ENCODE data around the gene RGR.
A peak's percentile ranks its signal among the peaks of the same experiment; 100 is the strongest.

The RGR gene

DNA sequence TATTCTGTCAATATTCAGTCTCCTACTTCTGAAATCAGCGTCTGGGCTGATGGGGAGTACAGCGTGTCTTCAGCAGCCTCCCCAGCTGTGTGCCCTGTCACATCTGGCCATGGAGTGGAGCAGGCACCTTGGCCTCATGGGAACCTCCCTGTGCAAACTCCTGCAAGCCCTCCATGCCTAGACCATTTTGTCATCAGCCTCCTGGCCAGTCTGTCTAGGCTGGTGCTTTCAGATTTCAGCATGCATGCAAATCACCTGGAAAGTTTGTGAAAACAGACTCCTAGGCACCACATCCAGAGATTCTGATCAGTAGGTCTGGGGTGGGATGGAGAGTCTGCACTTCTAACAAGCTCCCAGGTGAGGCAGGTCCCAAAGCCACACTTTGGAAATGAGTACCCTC lies 57.4 kb downstream of the RGR start:
- DNase-seq, result no peak

DNA sequence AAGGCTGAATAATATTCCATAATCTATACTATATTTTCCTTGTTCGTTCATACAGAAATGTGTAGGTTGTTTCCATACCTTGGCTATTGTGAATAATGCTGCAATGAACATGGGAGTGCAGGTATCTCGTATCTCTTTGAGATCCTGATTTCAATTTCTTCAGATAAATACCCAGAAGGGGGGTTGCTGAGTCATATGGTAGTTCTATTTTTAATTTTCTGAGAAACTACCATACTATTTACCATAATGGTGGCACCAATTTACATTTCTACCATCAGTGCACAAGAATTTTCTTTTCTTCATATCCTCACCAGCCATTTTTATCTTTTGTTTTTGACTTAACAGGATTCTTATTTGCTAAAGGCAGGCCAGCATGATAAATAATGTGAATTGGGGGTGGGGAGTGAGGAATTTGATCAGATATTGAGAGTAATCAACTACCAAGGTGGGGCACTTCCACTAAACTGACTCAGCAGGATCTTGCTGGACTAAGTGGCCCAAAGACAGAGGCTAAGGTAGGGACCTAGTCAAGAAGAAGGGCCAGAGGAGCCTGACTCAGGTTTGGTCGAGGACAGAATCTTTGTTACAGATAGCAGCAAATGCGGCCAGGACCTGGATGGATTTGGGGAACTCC lies 62.0 kb downstream of the RGR start:
- no peak for DNase-seq

DNA sequence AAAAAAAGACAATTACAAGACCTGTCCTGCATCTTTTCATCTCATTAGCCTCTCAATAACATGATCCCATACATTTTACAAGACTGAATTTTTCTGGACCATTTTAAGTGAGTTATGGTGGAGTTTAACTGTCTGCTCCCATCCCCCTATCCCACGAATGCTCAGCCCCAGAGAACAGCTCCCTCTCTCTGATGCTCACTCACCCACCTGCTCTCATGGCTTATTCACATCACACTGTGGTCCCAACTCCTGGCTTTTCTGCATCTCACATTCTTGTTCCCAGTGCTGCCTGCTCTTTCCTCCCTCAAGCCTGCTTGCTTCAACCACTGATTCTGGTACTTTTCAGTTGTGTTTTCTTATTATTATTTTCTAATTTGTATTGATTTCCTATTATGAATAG lies 63.2 kb downstream of the RGR start:
- no peak for DNase-seq

DNA sequence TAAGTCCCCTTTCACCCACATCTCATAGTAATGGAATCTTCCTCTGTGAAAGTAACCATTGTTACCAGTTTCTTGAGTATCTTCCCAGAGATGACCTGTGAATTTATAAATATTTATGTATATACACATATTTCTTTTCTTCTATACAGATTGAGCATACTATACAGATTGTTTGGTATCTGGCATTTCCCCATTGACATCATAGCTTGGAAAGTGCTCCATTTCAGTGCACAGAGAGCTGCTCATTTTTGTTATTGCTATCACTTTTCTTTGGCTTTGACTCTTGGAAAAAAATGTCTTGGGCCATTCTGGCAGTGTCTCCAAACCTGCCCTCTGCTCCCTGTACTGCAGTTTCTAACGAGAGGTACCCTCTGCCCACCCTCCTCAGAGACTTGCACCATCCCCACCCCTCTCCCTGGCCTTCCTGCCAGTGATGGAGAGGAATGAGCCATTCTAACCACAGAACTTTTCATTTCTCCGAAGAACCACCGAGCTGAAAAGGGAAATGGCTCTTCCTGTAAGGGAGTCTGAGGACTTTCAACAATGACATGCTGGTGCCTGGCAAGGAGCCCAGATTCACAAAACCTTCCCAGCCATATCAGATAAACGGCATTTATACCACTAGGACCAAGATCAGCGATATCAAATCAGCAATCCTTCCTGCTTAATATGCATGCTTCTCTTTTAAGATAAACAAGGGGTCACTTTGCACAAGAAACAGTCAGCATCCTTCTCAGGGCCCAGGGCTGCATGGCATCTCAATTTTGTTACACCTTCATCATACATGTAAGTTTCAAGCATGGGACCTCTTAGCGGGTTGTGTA lies 63.8 kb downstream of the RGR start:
- DNase-seq, result peak; percentile 24

All from NCI-H2029 treated with DMSO at 0.1 percent for 48 hours (cell line).